Osteoblast (primary cell): ENCODE data around the gene RPS14. TPM values are rescaled to one million over a fixed set of nuclear protein-coding genes. Genes with fewer than 3 reads are reported as not detected.

Source experiments
- DNase-seq: peaks from one replicate; pipeline ENCODE4 v3.0.0; 2011; ENCODE audit warnings: low spot score, mixed read lengths; ENCODE audit not compliant: insufficient read length; ENCODE audit errors: missing footprints
- H2AFZ ChIP-seq: 2 replicates; pipeline ENCODE4 v1.6.0; 2011; ENCODE audit warnings: mild to moderate bottlenecking, low read length
- H3K27ac ChIP-seq: 2 replicates; pipeline ENCODE4 v1.5.1; 2011; ENCODE audit warnings: mild to moderate bottlenecking, low read depth, low read length, moderate library complexity
- H3K27me3 ChIP-seq: 2 replicates; pipeline ENCODE4 v1.6.0; 2012; ENCODE audit warnings: mild to moderate bottlenecking, control low read depth, inconsistent platforms, low read length, moderate library complexity; ENCODE audit not compliant: insufficient read depth
- H3K36me3 ChIP-seq: 2 replicates; pipeline ENCODE4 v1.5.1; 2011; ENCODE audit warnings: mild to moderate bottlenecking, low read length, control low read depth, moderate library complexity; ENCODE audit not compliant: insufficient read depth
- H3K4me1 ChIP-seq: 2 replicates; pipeline ENCODE4 v1.5.1; 2011; ENCODE audit warnings: mild to moderate bottlenecking, low read length, control low read depth, moderate library complexity; ENCODE audit not compliant: insufficient read depth
- H3K4me2 ChIP-seq: 2 replicates; pipeline ENCODE4 v1.6.0; 2011; ENCODE audit warnings: mild to moderate bottlenecking, low read length; ENCODE audit not compliant: insufficient read depth
- H3K4me3 ChIP-seq: fragments of 200-600 bp; sonication (generic); 3 replicates; pipeline ENCODE4 v1.5.1; 2012; ENCODE audit warnings: mild to moderate bottlenecking, low read length, inconsistent platforms; ENCODE audit not compliant: insufficient read depth
- H3K79me2 ChIP-seq: 2 replicates; pipeline ENCODE4 v1.6.0; 2012; ENCODE audit warnings: mild to moderate bottlenecking, low read length, control low read depth, inconsistent platforms; ENCODE audit not compliant: insufficient read depth
- H3K9me3 ChIP-seq: 2 replicates; pipeline ENCODE4 v1.5.1; 2011; ENCODE audit warnings: low read depth, low read length, control low read depth
- H4K20me1 ChIP-seq: 2 replicates; pipeline ENCODE4 v1.6.0; 2012; ENCODE audit warnings: mild to moderate bottlenecking, low read length, control low read depth; ENCODE audit not compliant: insufficient read depth
- total RNA-seq: library from RNA; depleted of rRNA; stranded (reverse); fragments of >200 nt; gene quantifications from 2 replicates; pipeline ENCODE4 v1.2.3, GENCODE V29; 2012
- TF ChIP-seq, protein P1 (sequence below): IDR thresholded peaks from 2 replicates; pipeline ENCODE4 v1.5.1; 2011; ENCODE audit warnings: mild to moderate bottlenecking, low read depth, low read length, moderate library complexity; ENCODE audit errors: extremely low read depth

RPS14 gene
- total RNA-seq, 1 donor = 1,720 TPM

DNA sequence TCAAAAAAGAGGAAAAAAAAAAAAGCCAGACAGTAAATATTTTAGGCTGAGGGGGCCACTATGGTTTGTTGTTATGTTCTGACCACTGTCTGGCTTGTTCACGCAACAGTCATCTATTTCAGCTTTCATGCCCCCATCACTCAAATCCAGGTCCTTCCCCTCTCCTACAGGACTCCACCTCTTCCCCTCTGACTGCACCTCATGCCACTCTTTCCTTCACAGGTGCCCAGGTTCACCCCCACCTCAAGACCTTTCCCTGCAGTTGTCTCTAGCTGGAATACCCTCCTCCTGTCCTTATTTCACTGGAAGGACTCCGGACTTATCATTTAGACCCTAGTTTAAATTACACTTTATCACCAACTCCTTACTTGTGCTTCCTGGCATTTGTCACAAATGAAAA lies 3.5 kb downstream of the RPS14 start:
- Histone ChIP-seq H3K9me3 (no peaks in the 10 kb centered on the region), H3K4me2 (no peak overlapping the region), H3K27ac (peak overlapping the region; percentile 18), H3K79me2 (peaks cover 44% of the 10 kb centered on the region), H3K4me1 (peaks cover 22% of the 10 kb centered on the region), H2AFZ (no peak overlapping the region), H3K4me3 (no peak overlapping the region), H4K20me1 (peaks cover 69% of the 10 kb centered on the region), H3K36me3 (peaks cover 52% of the 10 kb centered on the region), H3K27me3 (no peaks in the 10 kb centered on the region)
- no peak for DNase-seq
- TF ChIP-seq, protein P1, sequence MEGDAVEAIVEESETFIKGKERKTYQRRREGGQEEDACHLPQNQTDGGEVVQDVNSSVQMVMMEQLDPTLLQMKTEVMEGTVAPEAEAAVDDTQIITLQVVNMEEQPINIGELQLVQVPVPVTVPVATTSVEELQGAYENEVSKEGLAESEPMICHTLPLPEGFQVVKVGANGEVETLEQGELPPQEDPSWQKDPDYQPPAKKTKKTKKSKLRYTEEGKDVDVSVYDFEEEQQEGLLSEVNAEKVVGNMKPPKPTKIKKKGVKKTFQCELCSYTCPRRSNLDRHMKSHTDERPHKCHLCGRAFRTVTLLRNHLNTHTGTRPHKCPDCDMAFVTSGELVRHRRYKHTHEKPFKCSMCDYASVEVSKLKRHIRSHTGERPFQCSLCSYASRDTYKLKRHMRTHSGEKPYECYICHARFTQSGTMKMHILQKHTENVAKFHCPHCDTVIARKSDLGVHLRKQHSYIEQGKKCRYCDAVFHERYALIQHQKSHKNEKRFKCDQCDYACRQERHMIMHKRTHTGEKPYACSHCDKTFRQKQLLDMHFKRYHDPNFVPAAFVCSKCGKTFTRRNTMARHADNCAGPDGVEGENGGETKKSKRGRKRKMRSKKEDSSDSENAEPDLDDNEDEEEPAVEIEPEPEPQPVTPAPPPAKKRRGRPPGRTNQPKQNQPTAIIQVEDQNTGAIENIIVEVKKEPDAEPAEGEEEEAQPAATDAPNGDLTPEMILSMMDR = no peak

DNA sequence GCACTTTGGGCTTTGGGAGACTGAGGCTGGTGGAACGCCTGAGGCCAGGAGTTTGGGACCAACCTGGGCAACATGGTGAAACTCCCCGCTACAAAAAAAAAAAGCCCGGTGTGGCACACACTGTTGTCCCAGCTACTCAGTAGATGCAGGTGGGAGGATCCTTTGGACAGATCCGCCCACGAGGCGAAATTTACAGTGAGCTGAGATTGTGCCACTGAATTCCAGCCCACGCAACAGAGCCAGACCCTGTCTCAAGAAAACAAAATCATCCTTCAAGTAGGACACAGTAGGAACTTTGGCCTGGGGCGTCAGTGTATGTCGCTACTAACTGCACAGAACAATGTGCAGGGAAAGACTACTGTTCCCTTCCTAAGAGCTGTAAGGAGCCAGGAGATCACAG lies 4.8 kb downstream of the RPS14 start:
- H3K36me3 ChIP-seq = peaks cover 52% of the 10 kb centered on the region
- no peak overlapping the region for H3K4me2 ChIP-seq
- H3K27me3 ChIP-seq = no peaks in the 10 kb centered on the region
- TF ChIP-seq, protein P1 = no peak
- H3K9me3 ChIP-seq = no peaks in the 10 kb centered on the region
- H3K4me1 ChIP-seq = peaks cover 22% of the 10 kb centered on the region
- no peak overlapping the region for H3K4me3 ChIP-seq
- H3K27ac ChIP-seq = no peak overlapping the region
- no peak overlapping the region for H2AFZ ChIP-seq
- peaks cover 44% of the 10 kb centered on the region for H3K79me2 ChIP-seq
- H4K20me1 ChIP-seq = peaks cover 69% of the 10 kb centered on the region
- DNase-seq = no peak

DNA sequence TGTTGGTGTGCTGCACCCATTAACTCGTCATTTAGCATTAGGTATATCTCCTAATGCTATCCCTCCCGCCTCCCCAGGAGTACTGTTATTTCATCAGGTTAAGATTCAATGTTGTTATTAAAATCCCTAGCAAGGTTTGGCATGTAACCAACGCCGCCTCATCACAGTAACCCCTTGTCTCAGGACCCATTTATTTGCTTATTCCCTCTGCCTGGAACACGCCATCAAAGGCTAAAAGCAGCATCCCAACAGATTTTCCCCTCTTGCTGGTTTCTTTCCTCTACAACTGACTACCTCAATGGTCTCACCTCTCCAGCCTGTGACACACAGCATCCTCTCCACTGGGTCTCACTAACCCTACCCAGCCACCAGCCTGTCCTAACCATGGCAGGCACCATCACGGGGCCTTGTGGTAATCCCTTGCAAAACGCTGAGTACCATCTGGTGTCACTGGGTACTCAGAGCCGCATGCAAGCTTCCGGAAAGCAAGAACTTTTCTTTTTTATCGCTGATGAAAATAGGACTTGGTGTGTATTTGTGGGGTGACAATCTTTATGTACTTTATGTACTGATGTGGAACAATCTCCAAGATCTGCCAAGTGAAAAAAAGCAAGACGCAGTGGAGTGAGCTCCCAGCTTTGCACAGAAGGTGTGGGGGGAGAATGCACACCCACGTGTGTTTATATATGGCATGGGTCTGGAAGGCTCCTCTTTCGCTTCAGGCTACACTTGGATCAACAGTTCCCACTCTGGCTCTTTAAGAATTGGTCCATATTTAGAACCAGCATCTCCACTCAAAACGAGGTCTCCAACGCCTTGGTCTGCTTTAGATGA lies 6.1 kb downstream of the RPS14 start:
- DNase-seq = no peak
- H3K36me3 ChIP-seq = peaks cover 52% of the 10 kb centered on the region
- no peak overlapping the region for H3K27ac ChIP-seq
- H3K9me3 ChIP-seq = no peaks in the 10 kb centered on the region
- no peaks in the 10 kb centered on the region for H3K27me3 ChIP-seq
- no peak overlapping the region for H2AFZ ChIP-seq
- peaks cover 32% of the 10 kb centered on the region for H3K79me2 ChIP-seq
- peaks cover 59% of the 10 kb centered on the region for H4K20me1 ChIP-seq
- no peak overlapping the region for H3K4me2 ChIP-seq
- no peak overlapping the region for H3K4me3 ChIP-seq
- TF ChIP-seq, protein P1 = no peak
- H3K4me1 ChIP-seq = peaks cover 18% of the 10 kb centered on the region

DNA sequence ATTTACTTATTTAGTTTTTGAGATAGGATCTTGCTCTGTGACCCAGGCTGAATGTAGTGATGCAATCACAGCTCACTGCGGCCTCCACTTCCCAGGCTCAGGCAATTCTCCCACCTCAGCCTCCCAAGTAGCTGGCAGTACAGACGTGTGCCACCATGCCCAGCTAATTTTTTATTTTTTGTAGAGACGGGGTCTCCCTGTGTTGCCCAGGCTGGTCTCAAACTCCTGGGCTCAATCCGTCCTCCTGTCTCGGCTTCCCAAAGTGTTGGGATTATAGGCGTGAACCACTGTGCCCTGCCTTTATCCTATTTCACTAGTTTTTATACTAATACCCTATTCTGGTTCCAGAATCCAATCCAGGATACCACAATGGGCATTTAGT lies 6.8 kb downstream of the RPS14 start:
- Histone ChIP-seq H3K4me2 (no peak overlapping the region), H3K9me3 (no peaks in the 10 kb centered on the region)

More for the DNA sequence above, 6.8 kb downstream of the RPS14 start:
- TF ChIP-seq, protein P1 = no peak
- no peak for DNase-seq
- H3K79me2 ChIP-seq = peaks cover 25% of the 10 kb centered on the region
- H3K27ac ChIP-seq = no peak overlapping the region
- peaks cover 51% of the 10 kb centered on the region for H4K20me1 ChIP-seq
- H3K4me1 ChIP-seq = peaks cover 10% of the 10 kb centered on the region
- H2AFZ ChIP-seq = no peak overlapping the region
- H3K36me3 ChIP-seq = peaks cover 46% of the 10 kb centered on the region
- no peaks in the 10 kb centered on the region for H3K27me3 ChIP-seq
- no peak overlapping the region for H3K4me3 ChIP-seq
